Gastrocnemius medialis (tissue), 4 donors: ENCODE results near the gene FYB1.

ENCODE experiments used
- CTCF ChIP-seq, 5 experiments: fragments of 450-650 bp in 3 of 5; fragments of 200-600 bp in 2 of 5; sonication (generic) in 2 of 5; IDR thresholded peaks in 4 of 5; conservative IDR thresholded peaks in 1 of 5; 1 replicate in 4 of 5; 2 replicates in 1 of 5; pipeline ENCODE4 v1.5.1; 2016 to 2019; ENCODE audit warnings: antibody characterized with exemption in 5 of 5, mild to moderate bottlenecking in 3 of 5, moderate library complexity in 3 of 5
- POLR2A ChIP-seq, 2 donors: fragments of 450-650 bp; IDR thresholded peaks; one replicate each; pipeline ENCODE4 v1.6.1; 2017; ENCODE audit warnings: antibody characterized with exemption in 2 of 2, mild to moderate bottlenecking in 2 of 2, moderate library complexity in 2 of 2

- no peak for TF ChIP-seq CTCF (IDR thresholded peaks at IDR 0.05 in 4 of 5, conservative IDR thresholded peaks at IDR 0.05 in 1 of 5)
- TF ChIP-seq POLR2A (IDR thresholded peaks at IDR 0.05): no peak
Measured at GRCh38 chr5:39146831-39147540, 72.4 kb downstream of the FYB1 start.
